Vagina (tissue), 2 donors: Measurements from ENCODE around the gene LRCH4.

Experiments used
- POLR2A ChIP-seq, 2 donors: fragments of 450-650 bp; IDR thresholded peaks; one replicate each; pipeline ENCODE4 v1.6.1; 2017; ENCODE audit warnings: antibody characterized with exemption in 2 of 2, mild to moderate bottlenecking in 2 of 2, moderate library complexity in 2 of 2
- POLR2AphosphoS5 ChIP-seq, 2 donors: sonication (generic); formaldehyde crosslinking; IDR thresholded peaks; one replicate each; pipeline ENCODE4 v1.9.0; 2017; ENCODE audit warnings: antibody characterized with exemption in 2 of 2, mild to moderate bottlenecking in 2 of 2, low read depth in 1 of 2; ENCODE audit not compliant: insufficient read depth in 1 of 2
- TF ChIP-seq, protein P1 (sequence below), 3 experiments: fragments of 450-650 bp in 2 of 3; fragments of 200-600 bp in 1 of 3; sonication (generic) in 1 of 3; IDR thresholded peaks; one replicate each; pipeline ENCODE4 v1.5.1; 2017 to 2019; ENCODE audit warnings: antibody characterized with exemption in 3 of 3, mild to moderate bottlenecking in 2 of 3, moderate library complexity in 2 of 3

DNA sequence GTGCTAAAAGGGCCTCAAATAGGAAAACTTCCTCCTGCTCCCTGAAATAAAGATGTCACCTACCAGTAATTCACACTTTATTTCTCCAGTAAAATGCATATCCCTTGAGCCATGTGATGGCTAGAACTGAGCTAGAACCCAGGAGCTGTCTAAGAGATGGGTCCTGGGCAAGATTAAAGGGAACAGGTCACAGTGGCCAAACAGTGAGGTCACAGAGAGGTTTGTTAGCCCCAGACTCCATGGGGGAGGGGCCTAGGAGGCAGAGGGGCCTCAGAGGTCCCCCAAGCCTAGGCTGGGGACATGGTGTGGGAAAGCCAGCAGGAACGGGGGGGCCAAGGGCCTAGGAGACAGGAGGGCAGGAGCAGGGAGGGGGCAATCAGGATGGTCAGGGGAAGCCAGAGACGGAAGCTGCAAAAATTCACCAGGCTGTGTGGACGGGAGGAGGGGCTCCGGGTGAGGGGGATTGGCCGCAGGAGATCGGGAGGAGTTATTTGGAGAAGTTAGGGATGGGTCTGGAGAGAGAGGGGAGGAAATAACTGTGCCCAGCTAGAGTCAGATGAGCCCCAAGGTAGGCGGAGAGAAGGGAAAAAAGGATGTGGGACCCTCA lies 3.5 kb upstream of the LRCH4 start:
- TF ChIP-seq, protein P1, sequence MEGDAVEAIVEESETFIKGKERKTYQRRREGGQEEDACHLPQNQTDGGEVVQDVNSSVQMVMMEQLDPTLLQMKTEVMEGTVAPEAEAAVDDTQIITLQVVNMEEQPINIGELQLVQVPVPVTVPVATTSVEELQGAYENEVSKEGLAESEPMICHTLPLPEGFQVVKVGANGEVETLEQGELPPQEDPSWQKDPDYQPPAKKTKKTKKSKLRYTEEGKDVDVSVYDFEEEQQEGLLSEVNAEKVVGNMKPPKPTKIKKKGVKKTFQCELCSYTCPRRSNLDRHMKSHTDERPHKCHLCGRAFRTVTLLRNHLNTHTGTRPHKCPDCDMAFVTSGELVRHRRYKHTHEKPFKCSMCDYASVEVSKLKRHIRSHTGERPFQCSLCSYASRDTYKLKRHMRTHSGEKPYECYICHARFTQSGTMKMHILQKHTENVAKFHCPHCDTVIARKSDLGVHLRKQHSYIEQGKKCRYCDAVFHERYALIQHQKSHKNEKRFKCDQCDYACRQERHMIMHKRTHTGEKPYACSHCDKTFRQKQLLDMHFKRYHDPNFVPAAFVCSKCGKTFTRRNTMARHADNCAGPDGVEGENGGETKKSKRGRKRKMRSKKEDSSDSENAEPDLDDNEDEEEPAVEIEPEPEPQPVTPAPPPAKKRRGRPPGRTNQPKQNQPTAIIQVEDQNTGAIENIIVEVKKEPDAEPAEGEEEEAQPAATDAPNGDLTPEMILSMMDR (IDR thresholded peaks at IDR 0.05): no peak
- TF ChIP-seq POLR2A (IDR thresholded peaks at IDR 0.05): no peak
- peak in 1 of 2 donors; percentile 6 for TF ChIP-seq POLR2AphosphoS5 (IDR thresholded peaks at IDR 0.05; ENCODE audit: insufficient read depth in 1 of 2, low read depth in 1 of 2)
